ENCODE measurements around the gene LAPTM5. TPM values are rescaled to one million over a fixed set of nuclear protein-coding genes. Genes with fewer than 3 reads are reported as not detected.
"Not testable (repeated sequence)": the region's sequence is repeated elsewhere in the genome, so short reads cannot be mapped to it uniquely, and the experiment has no call there.

Gene LAPTM5
- total RNA-seq, 1 experiment from 2014 or later, result not detected

DNA sequence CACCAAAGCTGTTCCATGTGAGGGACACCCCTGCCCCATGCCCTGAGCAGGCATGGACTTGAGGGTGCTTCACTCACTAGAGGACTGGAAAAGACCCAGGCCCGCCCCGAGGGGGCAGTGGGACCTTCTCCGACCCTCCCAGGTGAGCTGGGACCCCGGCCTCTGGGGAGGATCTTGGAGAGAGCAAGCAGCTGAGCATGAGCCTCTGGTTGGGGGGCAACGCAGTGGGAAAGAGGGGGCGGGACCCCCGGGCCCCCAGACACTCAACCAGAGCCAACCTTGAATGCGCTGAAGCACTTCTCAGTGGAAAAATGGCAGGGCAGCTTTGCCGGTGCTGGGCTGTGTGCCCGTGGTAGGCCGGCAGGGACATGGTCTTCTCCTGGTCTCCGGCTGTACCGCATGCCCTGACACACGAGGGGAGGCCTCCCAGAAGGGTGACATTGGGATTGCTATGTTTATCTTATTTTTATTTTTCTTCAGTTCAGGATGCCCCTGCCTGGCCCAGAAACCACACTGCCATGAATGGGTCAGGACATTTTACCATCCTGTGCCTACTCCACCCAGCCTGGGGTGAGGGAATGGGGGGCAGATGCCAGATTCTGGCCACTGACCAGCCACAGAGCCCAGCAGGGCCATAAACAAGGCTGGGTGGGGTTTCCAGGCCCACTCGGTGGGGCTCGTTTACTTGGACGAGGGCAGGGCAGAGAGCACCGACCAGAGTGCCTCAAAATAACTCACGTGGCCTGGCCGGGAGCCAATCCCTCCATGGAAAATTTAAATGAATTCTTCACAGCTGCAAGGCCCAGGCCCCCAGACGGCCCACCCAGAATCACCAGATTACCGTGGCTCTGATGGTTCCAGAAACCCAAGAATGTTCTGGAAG is 17.2 kb upstream of the LAPTM5 start:
- no peak for DNase-seq (ENCODE audit: extremely low read depth, low read depth)

GRCh38 chr1:30773722-30774358 is 16.3 kb upstream of the LAPTM5 start:
- no peak for DNase-seq (ENCODE audit: extremely low read depth, low read depth)

- no peak for DNase-seq (ENCODE audit: extremely low read depth, low read depth)
Measured at GRCh38 chr1:30771005-30771404, 13.4 kb upstream of the LAPTM5 start.

DNA sequence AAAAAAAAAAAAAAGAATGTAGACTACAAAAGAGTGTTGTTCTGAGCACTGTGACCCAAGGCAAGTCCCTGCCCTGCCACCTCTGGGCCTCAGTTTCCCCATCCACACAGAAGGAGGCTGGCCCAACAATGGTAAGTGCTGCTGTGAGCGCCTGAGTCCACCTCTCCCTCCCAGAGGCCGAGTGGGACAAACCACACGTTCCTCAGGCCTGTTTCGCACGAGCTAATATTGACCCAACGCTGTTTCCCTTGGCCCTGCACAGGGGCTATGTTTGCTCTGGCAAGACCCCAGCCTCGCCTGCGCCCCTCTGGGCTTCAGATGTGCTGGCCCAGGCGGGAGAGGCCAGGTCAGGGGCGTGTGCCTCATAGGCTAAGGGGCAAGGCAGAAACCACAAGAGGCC is 12.6 kb upstream of the LAPTM5 start:
- DNase-seq (ENCODE audit: extremely low read depth, low read depth), result no peak

- no peak for DNase-seq (ENCODE audit: extremely low read depth, low read depth)
Measured at GRCh38 chr1:30768830-30769718, 11.5 kb upstream of the LAPTM5 start.

- no peak for DNase-seq (ENCODE audit: extremely low read depth, low read depth)
Measured at GRCh38 chr1:30768159-30768829, 10.7 kb upstream of the LAPTM5 start.

GRCh38 chr1:30766948-30767347 is 9.4 kb upstream of the LAPTM5 start:
- DNase-seq (ENCODE audit: extremely low read depth, low read depth), result not testable (repeated sequence)

DNA sequence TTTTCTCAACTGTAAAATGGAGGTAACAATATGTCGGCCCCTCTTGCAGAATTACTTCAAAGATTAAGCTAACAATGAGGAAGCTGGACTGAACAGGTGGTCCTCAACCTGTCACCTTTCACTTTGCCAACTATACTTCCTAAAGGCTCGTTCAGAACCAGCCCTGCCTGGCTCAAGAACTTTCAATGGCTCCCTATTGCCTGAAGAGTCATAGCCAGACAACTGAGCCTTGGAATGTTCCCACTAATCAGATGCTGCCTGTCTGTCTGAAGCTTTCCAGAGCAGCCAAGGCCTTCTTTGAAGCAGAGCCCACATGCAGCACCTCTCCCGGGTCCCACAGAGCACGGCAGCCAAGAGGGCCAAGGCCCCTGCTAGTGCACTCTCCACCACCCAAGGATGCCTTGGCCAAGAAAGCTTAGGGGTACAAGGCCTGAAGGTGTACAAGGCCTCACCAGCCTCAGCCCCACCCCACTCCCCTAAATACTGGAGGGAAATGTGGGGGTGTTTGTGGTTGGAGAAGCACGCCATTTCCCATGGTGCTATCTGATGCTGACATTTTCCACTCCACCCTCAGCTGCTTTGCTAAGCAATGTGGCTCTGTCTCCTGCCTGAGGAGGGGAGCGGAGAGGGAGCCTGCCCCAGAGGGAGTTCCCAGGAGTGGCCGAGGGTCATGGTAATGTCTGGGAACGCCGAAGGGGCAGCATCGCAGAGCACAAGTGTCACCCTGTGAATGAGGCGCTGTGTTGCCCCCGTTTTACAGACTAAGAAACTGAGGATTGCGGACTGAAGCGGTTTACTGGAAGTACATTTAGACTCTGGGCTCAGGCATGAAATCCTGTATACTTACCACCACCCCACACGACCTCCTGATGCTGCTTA is 8.2 kb upstream of the LAPTM5 start:
- no peak for DNase-seq (ENCODE audit: extremely low read depth, low read depth)

- DNase-seq (ENCODE audit: extremely low read depth, low read depth), result no peak
Measured at GRCh38 chr1:30764939-30765555, 7.5 kb upstream of the LAPTM5 start.

DNA sequence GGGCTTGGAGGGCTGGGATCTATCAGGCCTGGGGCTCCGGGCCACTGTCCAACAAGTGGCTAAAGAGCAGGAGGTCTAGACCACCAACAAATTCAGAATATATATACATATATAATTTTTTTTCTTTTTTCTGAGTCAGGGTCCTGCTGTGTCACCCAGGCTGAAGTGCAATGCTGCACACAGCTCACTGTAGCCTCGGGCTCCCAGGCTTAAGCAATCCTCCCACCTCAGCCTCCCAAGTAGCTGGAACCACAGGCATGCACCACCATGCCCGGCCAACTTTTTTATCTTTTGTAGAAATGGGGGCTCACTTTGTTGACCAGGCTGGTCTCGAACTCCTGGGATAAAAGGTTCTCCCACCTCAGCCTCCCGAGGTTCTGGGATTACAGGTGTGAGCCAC is 6.8 kb upstream of the LAPTM5 start:
- no peak for DNase-seq (ENCODE audit: extremely low read depth, low read depth)

DNA sequence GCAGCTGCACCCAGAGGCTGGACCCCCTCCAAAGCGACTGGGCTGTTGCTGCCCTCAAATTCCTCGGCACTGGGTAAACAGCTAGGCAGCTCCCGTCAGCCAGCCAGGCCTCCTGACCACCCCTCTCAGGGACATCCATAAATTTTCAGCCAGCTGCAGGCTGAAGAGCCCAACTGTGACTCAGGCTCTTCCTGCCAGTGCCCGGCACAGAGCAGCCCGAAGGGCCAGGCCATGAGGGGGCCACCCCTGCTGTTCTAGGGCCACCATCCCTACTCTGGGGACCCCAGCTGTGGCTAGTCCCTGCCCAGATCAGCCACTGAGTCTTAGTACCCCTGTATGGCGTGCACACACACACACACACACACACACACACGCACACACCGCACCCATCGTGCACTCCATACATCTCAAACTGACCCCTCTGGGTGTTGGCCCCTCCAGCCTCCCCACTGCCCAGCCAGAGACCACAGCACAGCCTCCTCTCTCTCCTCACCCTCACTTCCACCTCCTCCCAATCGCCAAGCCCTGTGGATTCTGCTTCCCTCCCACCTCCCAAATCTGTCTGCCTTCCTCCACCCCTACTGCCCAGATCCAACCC is 6.2 kb upstream of the LAPTM5 start:
- no peak for DNase-seq (ENCODE audit: extremely low read depth, low read depth)

- no peak for DNase-seq (ENCODE audit: extremely low read depth, low read depth)
Measured at GRCh38 chr1:30762930-30763650, 5.5 kb upstream of the LAPTM5 start.

DNA sequence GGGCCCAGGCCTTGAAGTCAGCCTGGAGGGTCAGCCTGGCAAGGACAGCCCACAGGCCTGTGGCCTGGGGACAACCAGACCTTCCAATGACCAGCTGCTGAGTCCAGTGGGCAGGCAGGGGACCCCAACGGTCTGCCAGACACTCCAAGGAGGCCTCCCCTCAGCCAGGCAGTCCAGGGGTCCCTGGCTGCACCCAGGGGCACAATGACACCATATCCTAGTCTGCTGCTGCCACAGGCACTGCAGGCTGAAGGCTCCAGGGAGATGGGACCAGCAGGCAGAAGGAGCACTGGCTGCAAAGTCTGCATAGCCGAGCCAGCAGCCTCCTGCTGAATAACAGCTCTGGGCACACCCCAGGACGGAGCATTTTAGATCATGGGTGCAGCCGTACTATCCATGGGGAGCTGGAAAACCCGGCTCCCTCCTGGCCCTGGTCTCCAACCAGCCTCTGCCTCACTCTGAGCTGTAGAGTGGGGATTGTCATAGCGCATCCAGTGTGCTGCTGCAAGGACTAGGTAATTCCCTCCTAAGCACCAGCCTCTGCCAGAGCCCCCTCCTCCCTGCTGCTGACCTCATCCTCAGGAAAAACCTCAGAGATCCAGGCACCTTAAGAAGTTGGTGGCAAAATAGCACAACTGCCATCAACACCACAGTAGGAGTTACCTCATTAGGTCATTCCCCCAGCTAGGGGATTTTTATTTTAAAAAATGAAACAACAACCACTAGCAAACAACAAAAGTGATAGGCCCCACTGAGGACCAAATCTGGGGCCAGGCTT is 4.8 kb upstream of the LAPTM5 start:
- no peak for DNase-seq (ENCODE audit: extremely low read depth, low read depth)

GRCh38 chr1:30761381-30762151 is 4.0 kb upstream of the LAPTM5 start:
- no peak for DNase-seq (ENCODE audit: extremely low read depth, low read depth)

DNA sequence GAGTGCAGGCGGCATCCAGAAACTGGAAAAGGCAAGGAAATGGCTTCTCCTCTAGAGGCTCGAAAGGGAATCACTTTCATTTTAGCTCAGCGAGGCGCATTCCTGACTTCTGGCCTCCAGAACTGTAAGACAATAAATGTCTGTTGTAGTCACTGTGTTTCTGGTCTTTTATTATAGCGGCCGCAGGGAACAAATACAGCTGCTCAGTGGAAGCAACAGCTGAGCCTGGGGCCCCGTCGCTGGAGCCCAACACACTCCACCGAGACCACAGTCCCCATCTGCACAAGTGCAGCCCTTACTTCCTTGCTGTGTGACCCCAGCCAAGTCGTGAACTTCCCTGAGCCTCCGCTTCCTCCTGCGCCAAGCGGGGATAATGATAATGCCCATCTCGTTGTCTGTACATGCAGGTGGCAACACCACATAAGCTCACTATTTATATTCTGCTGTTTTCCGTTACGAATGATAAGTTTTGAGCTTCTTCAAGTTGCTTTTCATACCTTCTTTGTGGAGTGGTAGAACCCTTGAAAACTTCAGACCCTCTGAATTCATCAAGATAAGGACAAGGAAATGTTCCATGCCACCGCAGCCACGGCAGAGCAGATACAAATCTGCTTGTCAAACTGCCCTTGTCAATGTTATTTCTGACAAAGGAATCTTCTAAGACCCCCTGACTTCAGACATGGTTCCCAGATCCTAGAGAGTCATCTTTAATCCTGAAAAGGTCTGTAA is 3.2 kb upstream of the LAPTM5 start:
- no peak for DNase-seq (ENCODE audit: extremely low read depth, low read depth)

DNA sequence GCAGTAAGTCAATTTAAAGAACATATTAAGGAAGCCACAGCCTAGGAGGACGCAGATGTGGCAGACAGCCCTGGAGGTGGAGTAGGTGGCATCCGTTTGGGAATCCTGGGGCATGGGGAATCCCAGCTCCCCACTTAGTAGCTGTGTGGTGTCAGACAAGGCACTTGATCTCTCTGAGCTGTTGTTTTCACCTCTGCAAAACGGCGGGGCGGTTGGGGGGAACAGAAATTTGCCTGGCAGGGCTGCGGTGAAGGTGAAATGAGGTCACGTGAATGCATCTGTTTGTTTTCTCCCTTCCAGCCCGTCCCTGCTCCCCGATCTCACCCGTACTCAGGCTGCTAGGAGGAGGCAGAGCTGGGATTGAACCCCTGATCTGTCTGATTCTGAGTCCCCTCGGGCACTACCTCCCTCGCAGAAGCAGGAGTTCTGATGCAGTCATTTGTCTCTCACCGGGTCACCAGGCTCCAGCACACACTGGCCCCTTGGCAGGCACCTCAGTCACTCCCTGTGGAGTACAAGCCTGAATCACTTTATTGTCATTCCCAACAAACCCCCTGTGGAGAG is 2.2 kb upstream of the LAPTM5 start:
- no peak for DNase-seq (ENCODE audit: extremely low read depth, low read depth)

All from NCI-H460 (cell line).